Measurements from ENCODE around the gene SPOCK1. TPM values are rescaled to one million over a fixed set of nuclear protein-coding genes. Genes with fewer than 3 reads are reported as not detected.

The SPOCK1 gene
- total RNA-seq, 1 donor from 2014 or later = not detected

DNA sequence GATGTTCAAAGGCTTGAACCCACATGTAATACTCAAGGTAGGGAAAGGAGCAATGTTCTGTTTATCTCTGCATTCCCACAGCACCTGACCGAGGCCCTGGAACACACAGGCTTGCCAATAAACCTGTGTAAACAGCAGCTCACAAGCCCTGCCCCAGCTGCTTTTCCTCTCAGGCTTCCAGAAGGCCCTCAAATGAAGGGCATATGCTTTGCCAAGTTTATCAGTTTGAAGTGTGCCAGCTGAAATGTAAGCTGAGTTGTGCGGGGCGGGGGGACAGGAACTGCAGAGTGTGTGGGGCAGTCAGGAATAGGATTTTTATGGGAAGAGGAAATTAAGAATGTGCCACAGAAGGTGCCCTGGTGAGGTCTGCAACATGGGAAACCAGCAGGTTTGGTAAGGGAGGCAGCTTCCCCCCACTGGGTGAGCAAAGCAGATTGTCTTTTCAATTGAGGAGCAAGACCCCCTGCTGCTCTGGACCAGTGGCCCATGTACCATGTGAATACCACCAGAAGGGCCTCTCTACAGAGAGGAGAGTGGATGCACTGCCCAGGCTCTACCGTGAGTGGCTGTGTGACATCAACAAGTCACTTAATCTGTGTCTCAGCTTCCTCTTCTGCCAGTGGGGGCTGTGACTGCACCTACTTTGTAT lies 194.8 kb downstream of the SPOCK1 start:
- no peak for DNase-seq
- H3K36me3 Mint-ChIP-seq (ENCODE audit: low read depth) = no peaks in the 10 kb centered on the region
- H3K4me1 Mint-ChIP-seq = no peaks in the 10 kb centered on the region
- no peak overlapping the region for H3K27ac Mint-ChIP-seq
- peaks cover 3% of the 10 kb centered on the region for H3K27me3 Mint-ChIP-seq
- H3K4me3 Mint-ChIP-seq = no peak overlapping the region
- no peaks in the 10 kb centered on the region for H3K9me3 Mint-ChIP-seq
- intact Hi-C loops (cut with micrococcal nuclease) = no loop called here

DNA sequence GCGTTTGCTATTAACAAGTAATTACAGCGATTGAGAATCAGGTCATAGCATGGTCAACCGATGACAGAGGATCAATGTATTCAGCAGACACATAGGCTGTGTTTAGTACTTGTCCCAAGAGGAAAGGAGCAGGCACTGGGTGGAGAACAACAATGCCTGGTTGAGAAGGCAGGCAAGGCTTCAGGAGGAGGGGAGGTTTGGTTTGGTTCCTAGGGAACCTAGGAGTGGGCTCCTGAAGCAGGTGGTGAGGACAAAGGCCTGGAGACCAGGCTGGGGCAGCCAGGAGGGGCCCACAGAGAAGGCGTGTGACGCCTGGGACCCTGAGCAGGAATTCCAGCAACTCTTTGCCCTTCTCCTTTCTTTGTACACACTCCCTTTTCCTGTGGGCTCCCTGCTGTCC lies 195.6 kb downstream of the SPOCK1 start:
- Mint-ChIP-seq H3K4me1 (no peaks in the 10 kb centered on the region), H3K27me3 (peaks cover 6% of the 10 kb centered on the region), H3K27ac (no peak overlapping the region), H3K36me3 (ENCODE audit: low read depth) (no peaks in the 10 kb centered on the region), H3K9me3 (no peaks in the 10 kb centered on the region), H3K4me3 (no peak overlapping the region)
- intact Hi-C loops (cut with micrococcal nuclease) = no loop called here
- DNase-seq = no peak

DNA sequence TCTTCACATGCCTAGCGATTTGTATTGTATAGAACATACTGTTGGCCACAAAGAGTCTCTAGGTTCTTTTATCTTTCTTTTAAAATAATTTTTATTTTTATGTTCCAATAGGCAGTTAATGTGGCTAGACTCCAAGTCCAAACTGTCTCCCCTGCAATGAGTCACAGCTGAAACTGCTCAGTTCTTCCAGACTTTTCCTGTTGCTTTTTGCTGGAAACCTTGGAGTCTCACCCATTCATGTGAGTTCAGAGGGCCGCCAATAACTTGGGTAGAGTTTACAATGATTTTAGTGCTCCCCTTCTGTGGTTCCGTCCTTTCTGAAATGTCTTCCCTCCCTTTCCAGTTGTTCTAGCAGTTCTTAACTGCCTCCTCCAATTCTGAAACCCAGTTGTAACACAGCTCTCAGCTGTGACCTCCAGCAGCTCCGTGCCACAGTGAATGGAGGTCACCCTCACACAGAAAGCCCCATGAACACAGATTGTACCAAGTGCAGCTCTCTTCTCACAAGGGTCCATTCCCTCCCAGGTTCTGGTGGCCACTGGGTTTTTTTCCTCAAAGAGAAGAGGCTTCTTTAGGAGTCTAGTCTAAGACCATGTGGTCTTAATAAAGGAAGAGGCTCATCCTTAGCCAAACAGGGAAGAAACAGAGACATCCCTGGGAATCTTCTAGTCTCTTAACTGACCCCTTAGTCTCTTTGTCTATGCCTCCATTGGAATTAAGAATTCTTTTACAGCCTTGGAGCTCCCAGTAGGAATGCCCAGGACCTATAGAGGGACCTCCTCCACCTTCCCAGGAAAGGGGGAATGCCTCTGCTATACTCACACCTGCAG lies 198.5 kb downstream of the SPOCK1 start:
- H3K4me1 Mint-ChIP-seq = no peaks in the 10 kb centered on the region
- H3K9me3 Mint-ChIP-seq = no peaks in the 10 kb centered on the region
- H3K4me3 Mint-ChIP-seq = no peak overlapping the region
- no peak overlapping the region for H3K27ac Mint-ChIP-seq
- H3K27me3 Mint-ChIP-seq = peaks cover 7% of the 10 kb centered on the region
- DNase-seq = no peak
- intact Hi-C loops (cut with micrococcal nuclease) = no loop called here
- no peaks in the 10 kb centered on the region for H3K36me3 Mint-ChIP-seq (ENCODE audit: low read depth)

DNA sequence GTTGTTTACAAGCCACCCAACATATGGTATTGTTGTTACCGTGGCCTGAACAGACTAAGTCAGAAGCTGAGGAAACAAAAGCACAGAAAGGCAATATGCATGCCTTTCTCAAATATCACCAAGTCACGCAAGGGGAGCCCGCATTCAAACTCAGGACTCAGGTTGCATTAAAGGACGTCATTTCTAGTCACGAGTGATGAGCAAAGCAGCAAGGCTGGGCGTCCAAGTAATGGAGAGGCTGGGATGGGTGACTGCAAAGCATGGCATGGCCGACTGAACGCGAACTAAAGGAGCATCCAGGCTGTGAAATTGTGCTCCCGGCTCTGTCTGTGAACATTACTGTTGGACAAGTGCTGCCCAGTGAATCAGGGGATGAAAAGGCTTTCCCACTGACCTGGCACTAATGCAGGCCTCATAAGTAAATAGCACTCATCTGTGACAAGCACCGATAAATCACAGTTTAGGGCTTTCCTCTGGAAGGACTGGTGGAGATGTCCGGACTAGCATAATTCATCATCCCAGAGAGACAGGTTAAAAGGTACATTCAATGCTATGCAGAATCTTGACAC lies 202.8 kb downstream of the SPOCK1 start:
- DNase-seq = no peak
- Mint-ChIP-seq H3K36me3 (ENCODE audit: low read depth) (no peaks in the 10 kb centered on the region), H3K27ac (no peak overlapping the region), H3K27me3 (peaks cover 7% of the 10 kb centered on the region), H3K4me3 (no peak overlapping the region), H3K9me3 (no peaks in the 10 kb centered on the region), H3K4me1 (no peaks in the 10 kb centered on the region)
- intact Hi-C loops (cut with micrococcal nuclease) = no loop called here

DNA sequence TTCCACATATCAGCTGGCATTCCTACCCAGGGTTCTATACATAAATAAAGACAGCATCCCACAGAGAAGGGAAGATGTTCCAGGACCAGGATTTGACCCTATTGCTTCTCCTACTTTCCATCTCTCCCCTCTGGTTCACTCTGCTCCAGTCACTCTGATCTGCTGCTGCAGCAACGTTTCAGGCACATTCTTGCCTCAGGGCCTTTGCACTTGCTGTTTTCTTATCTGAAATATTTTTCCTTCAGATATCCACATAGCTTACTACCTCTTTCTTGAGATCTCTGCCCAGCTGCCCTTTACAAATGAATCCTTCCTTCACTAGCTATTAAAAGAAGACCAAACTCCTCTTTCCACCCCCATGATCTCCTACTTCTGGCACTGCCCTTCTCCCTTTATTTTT lies 204.5 kb downstream of the SPOCK1 start:
- Mint-ChIP-seq H3K27ac (no peak overlapping the region), H3K4me1 (no peaks in the 10 kb centered on the region)

DNA sequence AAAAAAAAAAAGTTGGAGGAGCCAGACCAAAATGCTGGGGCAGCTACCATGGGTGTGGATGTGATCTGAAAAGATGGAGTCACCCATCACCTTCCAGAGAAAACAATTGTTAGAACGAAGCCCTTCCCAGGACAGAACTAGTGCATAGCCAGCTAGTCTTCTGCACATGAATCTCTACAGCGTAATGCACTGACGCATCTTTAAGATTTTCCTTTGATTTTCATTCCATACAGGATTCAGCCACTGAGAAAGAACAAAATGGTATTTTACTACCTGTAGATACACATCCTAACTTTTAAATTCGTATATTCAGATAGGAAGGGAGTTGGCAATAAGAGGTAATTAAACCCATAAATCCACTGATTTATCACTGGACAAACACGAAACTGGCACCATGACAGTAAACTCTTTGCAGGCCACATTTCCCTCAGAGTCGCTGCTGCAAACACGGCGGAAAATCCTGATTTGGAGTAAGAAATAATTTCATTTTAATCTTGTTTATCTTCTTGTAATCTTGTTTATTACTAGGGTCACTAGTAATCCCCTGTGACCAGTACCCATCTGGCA lies 206.6 kb downstream of the SPOCK1 start:
- no peaks in the 10 kb centered on the region for H3K36me3 Mint-ChIP-seq (ENCODE audit: low read depth)
- H3K27me3 Mint-ChIP-seq = no peaks in the 10 kb centered on the region
- intact Hi-C loops (cut with micrococcal nuclease) = no loop called here
- H3K27ac Mint-ChIP-seq = no peak overlapping the region
- H3K9me3 Mint-ChIP-seq = no peaks in the 10 kb centered on the region
- H3K4me3 Mint-ChIP-seq = no peak overlapping the region
- H3K4me1 Mint-ChIP-seq = no peaks in the 10 kb centered on the region
- DNase-seq = no peak

More for the DNA sequence above, 204.5 kb downstream of the SPOCK1 start:
- no peaks in the 10 kb centered on the region for H3K36me3 Mint-ChIP-seq (ENCODE audit: low read depth)
- DNase-seq = no peak
- no peaks in the 10 kb centered on the region for H3K9me3 Mint-ChIP-seq
- no peak overlapping the region for H3K4me3 Mint-ChIP-seq
- intact Hi-C loops (cut with micrococcal nuclease) = no loop called here
- H3K27me3 Mint-ChIP-seq = peaks cover 5% of the 10 kb centered on the region

DNA sequence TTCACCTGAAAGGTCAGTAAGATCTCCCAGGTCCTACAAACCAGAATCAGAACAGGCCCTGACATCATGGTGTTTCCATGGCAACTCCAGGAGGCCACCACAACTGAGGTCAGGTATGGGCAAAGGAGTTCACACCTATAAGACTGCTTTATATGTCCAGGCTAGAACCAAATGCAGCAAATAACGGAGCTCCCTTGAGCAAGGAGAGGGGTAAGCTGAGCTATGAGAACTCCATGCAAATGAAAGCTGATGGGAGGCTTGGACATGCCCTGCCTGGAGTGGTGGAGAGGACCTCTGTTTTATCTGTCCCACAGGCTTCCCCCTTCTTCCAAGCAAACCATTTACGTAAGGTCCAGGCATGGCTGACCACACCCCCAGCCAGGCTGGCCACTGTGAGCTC lies 207.7 kb downstream of the SPOCK1 start:
- no peak overlapping the region for H3K4me3 Mint-ChIP-seq
- H3K27ac Mint-ChIP-seq = no peak overlapping the region
- intact Hi-C loops (cut with micrococcal nuclease) = no loop called here
- H3K36me3 Mint-ChIP-seq (ENCODE audit: low read depth) = no peaks in the 10 kb centered on the region
- peaks cover 2% of the 10 kb centered on the region for H3K27me3 Mint-ChIP-seq
- DNase-seq = no peak
- H3K9me3 Mint-ChIP-seq = no peaks in the 10 kb centered on the region
- H3K4me1 Mint-ChIP-seq = no peaks in the 10 kb centered on the region

DNA sequence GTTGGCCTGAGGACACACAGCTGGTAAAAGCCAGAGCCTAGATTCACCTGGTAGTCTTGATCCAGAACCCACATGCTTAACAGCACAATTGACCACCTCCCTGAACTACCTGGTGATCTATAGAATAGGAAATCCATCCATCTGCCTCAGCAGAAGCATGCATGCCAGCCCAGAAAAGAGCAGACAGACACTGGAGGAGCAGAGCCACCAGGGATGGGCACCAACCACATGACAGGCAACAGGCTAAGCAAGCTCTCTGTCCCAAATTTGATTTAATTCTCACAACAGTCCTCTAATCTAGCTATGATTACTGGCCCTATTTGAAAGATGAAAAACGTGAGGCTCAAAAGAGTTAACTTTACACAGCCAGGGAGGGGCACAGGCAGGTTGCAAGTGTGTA lies 208.1 kb downstream of the SPOCK1 start:
- DNase-seq = no peak
- no peak overlapping the region for H3K4me3 Mint-ChIP-seq
- intact Hi-C loops (cut with micrococcal nuclease) = no loop called here
- no peaks in the 10 kb centered on the region for H3K9me3 Mint-ChIP-seq
- no peak overlapping the region for H3K27ac Mint-ChIP-seq
- peaks cover 2% of the 10 kb centered on the region for H3K27me3 Mint-ChIP-seq
- no peaks in the 10 kb centered on the region for H3K36me3 Mint-ChIP-seq (ENCODE audit: low read depth)
- H3K4me1 Mint-ChIP-seq = no peaks in the 10 kb centered on the region

DNA sequence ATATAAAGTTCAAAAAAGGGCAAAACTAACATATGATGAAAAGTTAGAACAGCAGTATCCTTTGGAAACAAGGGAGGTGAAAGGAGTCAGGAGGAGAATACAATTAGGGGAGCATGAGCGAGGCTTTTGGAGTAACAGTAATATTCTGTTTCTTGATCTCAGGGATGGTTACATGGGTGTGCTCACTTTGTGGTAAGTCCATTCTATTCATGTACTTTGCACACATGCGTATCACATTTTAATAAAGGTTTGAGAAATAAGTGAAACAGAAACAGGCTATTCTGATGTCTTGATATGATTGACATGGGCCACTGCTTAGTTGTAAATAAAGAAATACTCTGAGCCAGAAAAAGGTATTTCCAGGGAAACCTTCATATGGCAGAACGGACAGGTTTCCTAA lies 208.8 kb downstream of the SPOCK1 start:
- no peaks in the 10 kb centered on the region for H3K4me1 Mint-ChIP-seq
- H3K27me3 Mint-ChIP-seq = peaks cover 2% of the 10 kb centered on the region
- no peaks in the 10 kb centered on the region for H3K9me3 Mint-ChIP-seq
- H3K4me3 Mint-ChIP-seq = no peak overlapping the region
- H3K36me3 Mint-ChIP-seq (ENCODE audit: low read depth) = no peaks in the 10 kb centered on the region
- H3K27ac Mint-ChIP-seq = no peak overlapping the region
- intact Hi-C loops (cut with micrococcal nuclease) = no loop called here
- no peak for DNase-seq

DNA sequence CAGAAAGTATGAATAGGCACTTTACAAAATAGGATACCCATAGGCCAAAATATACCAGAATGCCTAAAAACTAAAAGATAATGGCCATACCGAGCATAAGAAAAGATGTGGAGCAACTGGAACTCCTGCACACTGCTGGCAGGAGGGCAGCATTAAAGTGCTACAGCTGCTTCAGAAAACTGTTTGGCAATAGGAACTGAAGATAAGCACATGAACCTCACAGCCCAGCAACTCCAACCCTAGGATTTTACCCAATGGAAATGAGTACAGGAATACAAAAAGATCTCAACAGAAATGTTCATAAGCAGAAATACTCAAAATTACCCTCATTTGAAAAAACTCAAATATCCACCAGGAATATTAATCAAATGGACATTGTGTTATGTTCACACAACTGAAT lies 209.3 kb downstream of the SPOCK1 start:
- Mint-ChIP-seq H3K27me3 (peaks cover 2% of the 10 kb centered on the region), H3K9me3 (no peaks in the 10 kb centered on the region), H3K36me3 (ENCODE audit: low read depth) (no peaks in the 10 kb centered on the region), H3K4me3 (no peak overlapping the region), H3K4me1 (no peaks in the 10 kb centered on the region), H3K27ac (no peak overlapping the region)
- DNase-seq = no peak
- intact Hi-C loops (cut with micrococcal nuclease) = no loop called here

DNA sequence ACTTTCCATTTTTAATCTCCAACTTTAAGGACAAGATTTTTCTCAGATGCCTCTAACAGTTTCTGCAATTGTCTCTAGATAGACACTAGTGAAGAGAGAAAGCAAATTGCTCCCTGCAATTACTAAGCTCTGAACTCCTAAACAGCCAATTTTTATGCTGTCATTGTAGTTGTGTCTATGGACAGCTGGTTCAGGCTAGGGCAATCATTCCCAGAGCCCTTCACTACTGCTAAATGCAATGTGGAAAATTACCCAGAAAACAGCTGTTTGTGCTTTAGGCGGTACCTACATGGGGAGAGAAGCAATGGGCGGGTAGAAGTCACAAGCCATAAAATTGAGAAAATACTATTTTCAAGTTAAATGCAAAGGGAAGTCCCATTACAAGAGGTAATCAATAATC lies 211.6 kb downstream of the SPOCK1 start:
- H3K27ac Mint-ChIP-seq = no peak overlapping the region
- no peak overlapping the region for H3K4me3 Mint-ChIP-seq
- no peaks in the 10 kb centered on the region for H3K36me3 Mint-ChIP-seq (ENCODE audit: low read depth)
- no peak for DNase-seq
- no peaks in the 10 kb centered on the region for H3K9me3 Mint-ChIP-seq
- intact Hi-C loops (cut with micrococcal nuclease) = no loop called here
- H3K4me1 Mint-ChIP-seq = no peaks in the 10 kb centered on the region
- H3K27me3 Mint-ChIP-seq = peaks cover 2% of the 10 kb centered on the region

DNA sequence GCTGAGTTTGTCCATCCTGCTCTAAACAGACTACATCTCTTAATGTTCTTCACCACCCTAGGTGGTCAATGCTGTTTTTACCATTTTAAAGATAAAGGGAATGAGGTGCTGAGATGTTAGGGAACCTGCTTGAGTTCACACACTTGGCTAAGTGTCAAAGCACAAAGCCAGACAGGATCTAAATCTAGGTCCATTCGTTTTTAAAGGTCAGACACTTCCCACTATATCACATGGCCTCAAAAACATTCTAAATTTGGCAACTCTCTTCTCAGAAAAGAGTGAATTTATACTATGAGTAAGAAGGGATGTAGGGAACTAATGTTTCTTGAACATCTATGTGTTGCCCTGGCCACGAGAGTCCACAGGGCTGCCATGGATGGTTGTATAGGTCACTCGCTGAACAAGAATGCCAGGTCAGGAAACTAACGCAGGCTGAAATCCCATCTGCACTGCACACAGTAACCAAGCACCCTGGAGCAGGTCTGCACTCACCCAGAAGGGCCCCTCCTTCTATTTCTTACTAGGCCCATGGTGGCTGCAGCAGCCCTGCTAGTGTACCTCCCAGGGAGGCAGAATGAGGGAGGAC lies 213.0 kb downstream of the SPOCK1 start:
- Mint-ChIP-seq H3K4me1 (no peaks in the 10 kb centered on the region), H3K36me3 (ENCODE audit: low read depth) (no peaks in the 10 kb centered on the region), H3K4me3 (no peak overlapping the region), H3K27ac (no peak overlapping the region), H3K9me3 (no peaks in the 10 kb centered on the region), H3K27me3 (peaks cover 2% of the 10 kb centered on the region)
- intact Hi-C loops (cut with micrococcal nuclease) = no loop called here
- DNase-seq = no peak

DNA sequence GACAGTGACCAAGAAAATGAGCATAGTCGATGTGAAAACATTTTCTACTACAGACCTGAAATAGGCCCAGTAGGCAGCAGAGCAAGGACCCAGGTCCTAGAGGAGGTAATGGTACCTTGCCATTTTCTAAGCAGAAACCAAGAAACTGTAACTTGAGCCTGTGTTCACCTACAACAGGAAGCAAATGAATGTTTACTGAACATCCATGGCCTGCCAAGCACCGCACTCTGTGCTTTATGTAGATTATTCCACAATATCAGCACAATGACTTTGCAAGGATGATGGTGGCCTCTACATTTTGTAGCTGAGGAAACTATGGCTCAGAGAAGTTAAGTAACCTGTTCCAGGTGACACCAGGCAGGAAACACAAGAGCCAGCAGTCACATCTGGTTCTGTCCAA lies 215.3 kb downstream of the SPOCK1 start:
- Mint-ChIP-seq H3K4me3 (no peak overlapping the region), H3K27ac (no peak overlapping the region), H3K36me3 (ENCODE audit: low read depth) (no peaks in the 10 kb centered on the region), H3K27me3 (peaks cover 7% of the 10 kb centered on the region), H3K4me1 (no peaks in the 10 kb centered on the region), H3K9me3 (no peaks in the 10 kb centered on the region)
- no peak for DNase-seq
- intact Hi-C loops (cut with micrococcal nuclease) = no loop called here

DNA sequence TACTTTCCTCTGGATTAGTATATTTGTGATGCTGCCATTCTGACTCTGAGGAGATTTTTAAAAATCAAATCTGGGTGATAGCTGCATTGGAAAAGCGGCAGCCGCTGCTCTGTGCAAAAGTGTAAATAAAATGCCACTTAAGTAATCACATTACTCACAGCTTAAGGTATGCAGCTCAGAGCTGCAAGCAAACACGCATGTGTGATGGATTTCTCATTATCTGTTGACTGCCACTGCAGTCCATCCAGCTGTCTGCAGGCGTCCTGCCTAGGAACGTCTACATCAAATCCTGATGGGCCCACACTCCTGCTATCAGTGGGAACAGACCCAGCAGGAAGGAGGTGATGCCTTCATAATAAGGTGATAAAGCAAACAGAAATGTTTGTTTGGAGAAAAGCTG lies 216.9 kb downstream of the SPOCK1 start:
- peaks cover 5% of the 10 kb centered on the region for H3K27me3 Mint-ChIP-seq
- no peak overlapping the region for H3K27ac Mint-ChIP-seq
- DNase-seq = no peak
- intact Hi-C loops (cut with micrococcal nuclease) = no loop called here
- H3K9me3 Mint-ChIP-seq = no peaks in the 10 kb centered on the region
- no peaks in the 10 kb centered on the region for H3K36me3 Mint-ChIP-seq (ENCODE audit: low read depth)
- no peak overlapping the region for H3K4me3 Mint-ChIP-seq
- no peaks in the 10 kb centered on the region for H3K4me1 Mint-ChIP-seq

All from activated CD4-positive, alpha-beta T cell treated with anti-CD3 and anti-CD28 coated beads, Interleukin-2, amount 10 ng/mL, durations not matched to agents 24 days and 14 days (primary cell).